HG02759 (cell line): ENCODE measurements around the gene NCAN.
"Not testable (repeated sequence)": the region's sequence is repeated elsewhere in the genome, so short reads cannot be mapped to it uniquely, and the experiment has no call there.

Source experiments
- ATAC-seq: cut with Tn5 transposase; IDR thresholded peaks from one replicate; pipeline ENCODE4 v1.9.1; 2021; ENCODE audit warnings: mild to moderate bottlenecking, moderate library complexity; ENCODE audit not compliant: unreplicated experiment

The NCAN gene

GRCh38 chr19:19223636-19224035 is 11.9 kb downstream of the NCAN start:
- ATAC-seq: no peak

DNA sequence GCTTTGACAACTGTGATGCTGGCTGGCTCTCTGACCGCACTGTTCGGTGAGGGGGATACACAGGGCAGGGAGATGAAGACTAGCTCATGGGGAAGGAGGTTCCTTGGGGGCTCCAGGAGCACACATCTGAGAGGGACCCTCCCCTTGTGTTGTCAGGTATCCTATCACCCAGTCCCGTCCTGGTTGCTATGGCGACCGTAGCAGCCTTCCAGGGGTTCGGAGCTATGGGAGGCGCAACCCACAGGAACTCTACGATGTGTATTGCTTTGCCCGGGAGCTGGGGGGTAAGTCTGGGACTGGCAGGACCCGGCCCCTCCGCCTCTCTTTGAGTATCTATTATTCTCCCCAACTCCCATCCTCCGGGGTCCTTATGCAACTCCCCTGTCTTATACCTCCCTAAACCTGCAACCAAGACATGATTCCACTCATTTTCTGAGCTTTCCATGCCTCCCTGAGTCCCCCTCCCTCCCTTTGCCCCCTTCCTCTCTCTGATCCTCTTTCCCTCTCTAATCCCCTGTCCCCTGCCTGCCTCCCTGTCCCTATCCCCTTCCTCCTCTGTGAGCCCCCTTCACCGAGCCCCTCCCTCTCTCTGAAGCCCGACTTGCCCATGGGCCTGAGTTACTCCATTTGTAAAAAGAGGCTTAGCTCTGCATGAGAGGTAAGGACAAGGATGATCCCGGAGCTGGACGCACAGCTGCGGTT is 12.5 kb downstream of the NCAN start:
- no peak for ATAC-seq

DNA sequence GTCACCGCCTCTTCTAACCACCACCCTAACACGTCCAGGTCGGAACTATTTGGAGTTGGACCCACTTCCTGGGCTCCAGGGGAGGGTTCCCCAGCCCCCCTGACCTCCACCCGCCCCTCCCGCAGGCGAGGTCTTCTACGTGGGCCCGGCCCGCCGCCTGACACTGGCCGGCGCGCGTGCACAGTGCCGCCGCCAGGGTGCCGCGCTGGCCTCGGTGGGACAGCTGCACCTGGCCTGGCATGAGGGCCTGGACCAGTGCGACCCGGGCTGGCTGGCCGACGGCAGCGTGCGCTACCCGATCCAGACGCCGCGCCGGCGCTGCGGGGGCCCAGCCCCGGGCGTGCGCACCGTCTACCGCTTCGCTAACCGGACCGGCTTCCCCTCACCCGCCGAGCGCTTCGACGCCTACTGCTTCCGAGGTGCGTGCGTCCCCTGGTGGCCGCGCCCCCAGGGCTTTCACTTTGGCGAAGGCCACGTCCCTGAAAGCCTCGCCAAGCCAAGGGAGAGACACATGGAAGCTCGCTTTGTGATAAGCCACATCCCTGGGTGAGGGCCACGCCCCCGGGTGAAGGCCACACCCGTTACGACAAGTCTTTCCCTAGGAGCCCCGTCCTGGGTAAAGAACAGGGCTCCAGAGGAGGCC is 13.2 kb downstream of the NCAN start:
- peak; percentile 73 for ATAC-seq

- no peak for ATAC-seq
These were observed 14.4 kb downstream of the NCAN start for GRCh38 chr19:19226204-19226603.

DNA sequence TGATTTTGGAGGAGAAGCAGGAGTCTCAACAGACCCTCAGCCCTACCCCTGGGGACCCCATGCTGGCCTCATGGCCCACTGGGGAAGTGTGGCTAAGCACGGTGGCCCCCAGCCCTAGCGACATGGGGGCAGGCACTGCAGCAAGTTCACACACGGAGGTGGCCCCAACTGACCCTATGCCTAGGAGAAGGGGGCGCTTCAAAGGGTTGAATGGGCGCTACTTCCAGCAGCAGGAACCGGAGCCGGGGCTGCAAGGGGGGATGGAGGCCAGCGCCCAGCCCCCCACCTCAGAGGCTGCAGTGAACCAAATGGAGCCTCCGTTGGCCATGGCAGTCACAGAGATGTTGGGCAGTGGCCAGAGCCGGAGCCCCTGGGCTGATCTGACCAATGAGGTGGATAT is 14.9 kb downstream of the NCAN start:
- no peak for ATAC-seq

GRCh38 chr19:19227217-19227616 is 15.5 kb downstream of the NCAN start:
- no peak for ATAC-seq

GRCh38 chr19:19229701-19230100 is 17.9 kb downstream of the NCAN start:
- ATAC-seq: no peak

DNA sequence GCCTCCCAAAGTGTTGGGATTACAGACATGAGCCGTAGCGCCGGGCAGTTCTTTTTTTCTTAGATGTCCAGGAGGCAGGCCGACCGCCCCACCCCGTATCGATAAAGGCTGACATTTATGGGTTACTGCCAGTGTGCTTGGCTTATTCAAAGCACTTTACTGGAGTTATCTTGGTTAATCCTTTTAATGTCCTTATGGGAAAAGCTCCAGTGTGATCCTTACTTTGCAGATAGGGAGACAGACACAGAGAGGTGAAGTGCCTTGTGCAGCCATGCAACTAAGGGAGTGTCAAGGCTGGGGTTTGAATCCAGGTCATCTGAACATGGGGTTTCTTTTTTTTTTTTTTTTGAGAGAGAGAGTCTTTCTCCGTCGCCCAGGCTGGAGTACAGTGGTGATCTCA is 19.2 kb downstream of the NCAN start:
- ATAC-seq: no peak

GRCh38 chr19:19232261-19232721 is 20.5 kb downstream of the NCAN start:
- no peak for ATAC-seq

DNA sequence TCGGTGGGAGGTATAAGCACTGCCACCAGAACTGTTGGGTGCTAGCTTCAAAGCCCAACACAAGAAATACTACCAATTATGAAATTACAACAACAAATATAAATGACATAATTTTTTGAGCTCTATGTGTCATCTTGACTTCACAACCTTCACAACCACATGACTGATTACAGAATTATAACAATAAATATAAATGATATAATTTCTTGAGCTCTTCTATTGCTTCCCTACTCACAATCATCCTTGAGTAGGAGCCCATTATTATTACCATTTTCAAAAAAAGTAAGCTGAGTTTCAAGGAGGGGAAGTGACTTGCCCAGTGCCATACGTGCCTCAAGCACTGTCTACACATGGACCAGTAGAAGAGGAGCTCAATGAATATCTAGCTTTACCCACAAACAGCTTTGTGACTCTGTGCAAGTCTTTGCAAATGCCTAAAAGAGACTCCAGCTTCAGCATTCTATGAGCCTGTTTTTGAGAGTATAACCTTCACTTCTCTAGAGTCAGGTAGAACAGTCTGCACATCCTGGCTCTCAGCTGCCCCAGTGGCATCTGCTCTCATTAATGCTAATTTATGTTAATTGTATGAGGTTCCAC is 22.6 kb downstream of the NCAN start:
- ATAC-seq: no peak

DNA sequence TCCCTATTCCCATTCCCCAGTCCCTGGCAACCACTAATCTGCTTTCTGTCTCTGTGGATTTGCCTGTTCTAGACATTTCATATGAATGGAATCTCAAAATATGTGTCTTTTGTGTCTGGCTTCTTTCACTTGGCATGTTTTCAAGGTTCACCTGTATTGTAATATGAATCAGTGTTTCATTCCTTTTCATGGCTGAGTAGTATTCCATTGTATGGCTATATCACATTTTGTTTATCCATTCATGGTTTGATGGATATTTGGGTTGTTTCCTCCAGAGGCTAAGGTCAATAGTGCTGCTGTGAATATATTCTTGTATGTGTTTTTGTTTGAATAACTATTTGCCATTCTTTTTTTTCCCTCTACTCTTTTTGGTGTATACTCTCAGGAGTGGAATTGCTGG is 24.4 kb downstream of the NCAN start:
- no peak for ATAC-seq

DNA sequence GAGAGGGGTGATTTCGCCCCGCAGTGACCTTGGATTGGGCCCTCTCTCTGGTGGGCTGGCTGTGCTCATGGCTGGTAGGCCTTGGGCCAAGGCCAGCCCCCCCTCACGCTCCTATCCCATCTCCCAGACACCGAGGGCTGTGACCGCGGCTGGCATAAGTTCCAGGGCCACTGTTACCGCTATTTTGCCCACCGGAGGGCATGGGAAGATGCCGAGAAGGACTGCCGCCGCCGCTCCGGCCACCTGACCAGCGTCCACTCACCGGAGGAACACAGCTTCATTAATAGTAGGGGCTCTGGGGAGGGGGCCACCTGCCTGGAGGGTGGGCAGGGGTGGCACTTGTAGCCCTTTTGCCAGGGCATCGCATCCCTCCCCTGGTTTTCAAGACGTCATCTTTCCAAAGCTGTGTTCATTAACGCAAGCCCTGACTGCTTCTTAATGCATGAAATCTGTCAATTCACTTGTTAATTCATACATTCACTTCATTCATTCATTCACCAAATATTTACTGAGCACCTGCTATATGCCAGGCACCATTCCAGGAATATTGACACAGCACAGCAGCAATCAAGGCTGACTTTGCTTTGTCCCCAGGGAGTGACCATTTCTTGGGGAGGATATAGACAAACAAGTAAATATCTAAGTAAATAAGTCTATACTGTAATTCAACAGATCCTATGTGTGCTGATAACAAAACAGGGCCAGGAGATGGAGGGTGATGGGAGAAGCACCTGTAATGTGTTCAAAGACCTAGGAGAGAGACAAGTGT is 26.6 kb downstream of the NCAN start:
- no peak for ATAC-seq

- no peak for ATAC-seq
These were observed 27.9 kb downstream of the NCAN start for GRCh38 chr19:19239675-19240074.

DNA sequence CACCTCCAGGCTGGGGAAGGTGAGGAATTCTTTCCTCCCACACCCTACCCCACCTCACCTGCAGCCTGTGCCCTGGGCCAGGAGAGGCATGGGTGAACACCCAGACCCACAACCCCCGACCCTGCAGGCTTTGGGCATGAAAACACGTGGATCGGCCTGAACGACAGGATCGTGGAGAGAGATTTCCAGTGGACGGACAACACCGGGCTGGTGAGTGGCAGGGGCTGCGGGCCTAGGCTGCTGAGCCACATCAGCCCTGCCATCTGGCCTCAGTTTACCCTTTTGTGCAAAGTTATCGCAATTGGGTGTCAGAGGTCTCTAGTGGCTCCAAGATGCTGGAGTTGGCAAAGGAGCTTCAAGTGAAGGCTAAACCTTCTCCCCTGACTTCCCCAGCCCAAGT is 28.7 kb downstream of the NCAN start:
- no peak for ATAC-seq

DNA sequence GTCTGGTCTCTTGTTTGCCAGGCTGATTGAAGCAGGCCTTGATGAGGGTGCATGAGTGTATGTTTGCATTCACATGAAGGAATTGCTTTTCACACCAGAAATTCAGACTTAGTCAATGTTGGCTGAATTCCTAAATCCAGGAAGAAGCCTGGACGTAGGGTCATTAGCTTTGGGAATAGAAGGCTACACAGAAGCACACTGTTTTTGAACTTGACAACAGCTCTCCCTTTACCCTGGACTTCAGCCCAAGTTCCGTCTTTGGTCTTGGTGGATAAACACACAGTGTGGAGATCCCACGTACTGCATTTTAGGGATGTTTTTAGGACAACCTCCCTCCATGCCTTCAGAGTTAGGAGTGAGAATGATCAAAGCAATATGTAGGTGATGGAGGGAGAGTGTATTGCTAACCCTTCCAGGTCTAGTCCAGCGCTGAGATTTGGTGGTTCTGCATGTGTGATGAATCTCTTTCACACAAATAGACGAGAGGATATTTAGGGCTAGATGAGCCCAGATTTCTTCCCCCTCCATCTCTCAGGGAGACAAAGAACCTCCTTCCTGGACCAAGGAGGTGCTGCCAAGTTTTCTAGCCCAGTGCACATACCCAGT is 38.5 kb downstream of the NCAN start:
- no peak for ATAC-seq

- not testable (repeated sequence) for ATAC-seq
These were observed 41.7 kb downstream of the NCAN start for GRCh38 chr19:19253409-19253808.

GRCh38 chr19:19256072-19256969 is 44.6 kb downstream of the NCAN start:
- ATAC-seq: no peak

GRCh38 chr19:19257137-19257536 is 45.4 kb downstream of the NCAN start:
- ATAC-seq: no peak

GRCh38 chr19:19257836-19258588 is 46.3 kb downstream of the NCAN start:
- no peak for ATAC-seq
